Upper lobe of left lung (tissue), 4 donors: Measurements from ENCODE around the gene NENF.
A peak's percentile ranks its signal among the peaks of the same experiment; 100 is the strongest.

ENCODE experiments used
- EP300 ChIP-seq, 4 donors: sonication (generic); formaldehyde crosslinking; IDR thresholded peaks; one replicate each; pipeline ENCODE4 v1.5.1; 2017; ENCODE audit warnings: antibody characterized with exemption in 4 of 4, control low read depth in 2 of 4
- POLR2A ChIP-seq, 4 donors: fragments of 450-650 bp; IDR thresholded peaks; one replicate each; pipeline ENCODE4 v1.5.1; 2016 to 2017; ENCODE audit warnings: antibody characterized with exemption in 4 of 4, mild to moderate bottlenecking in 2 of 4
- POLR2AphosphoS5 ChIP-seq, 2 donors: sonication (generic); formaldehyde crosslinking; IDR thresholded peaks; one replicate each; pipeline ENCODE4 v1.5.1; 2017; ENCODE audit warnings: antibody characterized with exemption in 2 of 2
- TF ChIP-seq, protein P1 (sequence below), 6 experiments: fragments of 450-650 bp in 4 of 6; fragments of 200-600 bp in 2 of 6; sonication (generic) in 2 of 6; IDR thresholded peaks; one replicate each; pipeline ENCODE4 v1.5.1; 2016 to 2019; ENCODE audit warnings: antibody characterized with exemption in 6 of 6

- TF ChIP-seq, protein P1, sequence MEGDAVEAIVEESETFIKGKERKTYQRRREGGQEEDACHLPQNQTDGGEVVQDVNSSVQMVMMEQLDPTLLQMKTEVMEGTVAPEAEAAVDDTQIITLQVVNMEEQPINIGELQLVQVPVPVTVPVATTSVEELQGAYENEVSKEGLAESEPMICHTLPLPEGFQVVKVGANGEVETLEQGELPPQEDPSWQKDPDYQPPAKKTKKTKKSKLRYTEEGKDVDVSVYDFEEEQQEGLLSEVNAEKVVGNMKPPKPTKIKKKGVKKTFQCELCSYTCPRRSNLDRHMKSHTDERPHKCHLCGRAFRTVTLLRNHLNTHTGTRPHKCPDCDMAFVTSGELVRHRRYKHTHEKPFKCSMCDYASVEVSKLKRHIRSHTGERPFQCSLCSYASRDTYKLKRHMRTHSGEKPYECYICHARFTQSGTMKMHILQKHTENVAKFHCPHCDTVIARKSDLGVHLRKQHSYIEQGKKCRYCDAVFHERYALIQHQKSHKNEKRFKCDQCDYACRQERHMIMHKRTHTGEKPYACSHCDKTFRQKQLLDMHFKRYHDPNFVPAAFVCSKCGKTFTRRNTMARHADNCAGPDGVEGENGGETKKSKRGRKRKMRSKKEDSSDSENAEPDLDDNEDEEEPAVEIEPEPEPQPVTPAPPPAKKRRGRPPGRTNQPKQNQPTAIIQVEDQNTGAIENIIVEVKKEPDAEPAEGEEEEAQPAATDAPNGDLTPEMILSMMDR (IDR thresholded peaks at IDR 0.05): peak; percentile 81 to 90 (median 86)
- TF ChIP-seq EP300 (IDR thresholded peaks at IDR 0.05): no peak
- TF ChIP-seq POLR2AphosphoS5 (IDR thresholded peaks at IDR 0.05): no peak
- no peak for TF ChIP-seq POLR2A (IDR thresholded peaks at IDR 0.05)
Measured at GRCh38 chr1:212477014-212477679, 44.4 kb downstream of the NENF start.
